Sigmoid colon (tissue), 4 donors: Measurements from ENCODE around the gene SLITRK3.

Experiments used
- CTCF ChIP-seq, 4 experiments: fragments of 450-650 bp in 3 of 4; fragments of 200-600 bp in 1 of 4; IDR thresholded peaks; one replicate each; pipeline ENCODE4 v1.5.1; 2016 to 2019; ENCODE audit warnings: antibody characterized with exemption in 4 of 4, mild to moderate bottlenecking in 3 of 4, moderate library complexity in 2 of 4
- POLR2A ChIP-seq, 2 donors: fragments of 450-650 bp; IDR thresholded peaks; one replicate each; pipeline ENCODE4 v1.6.1; 2016; ENCODE audit warnings: antibody characterized with exemption in 2 of 2, mild to moderate bottlenecking in 2 of 2, moderate library complexity in 2 of 2
- POLR2AphosphoS5 ChIP-seq, 4 donors: sonication (generic); formaldehyde crosslinking; IDR thresholded peaks; one replicate each; pipeline ENCODE4 v1.6.1; 2017; ENCODE audit warnings: antibody characterized with exemption in 4 of 4

- TF ChIP-seq POLR2A (IDR thresholded peaks at IDR 0.05) (no peak), CTCF (IDR thresholded peaks at IDR 0.05) (no peak), POLR2AphosphoS5 (IDR thresholded peaks at IDR 0.05) (no peak)
These were observed 8.3 kb upstream of the SLITRK3 start for GRCh38 chr3:165204445-165204844.
